ENCODE results near the gene CCDC85C. TPM values are rescaled to one million over a fixed set of nuclear protein-coding genes. Genes with fewer than 3 reads are reported as not detected.

CCDC85C gene
- total and polyA plus RNA-seq, 10 of the 15 experiments (the other 5 are each of a cell fraction or from before 2014, with no cell fraction given), result 0.03 to 3.6 (median 1.1) TPM

DNA sequence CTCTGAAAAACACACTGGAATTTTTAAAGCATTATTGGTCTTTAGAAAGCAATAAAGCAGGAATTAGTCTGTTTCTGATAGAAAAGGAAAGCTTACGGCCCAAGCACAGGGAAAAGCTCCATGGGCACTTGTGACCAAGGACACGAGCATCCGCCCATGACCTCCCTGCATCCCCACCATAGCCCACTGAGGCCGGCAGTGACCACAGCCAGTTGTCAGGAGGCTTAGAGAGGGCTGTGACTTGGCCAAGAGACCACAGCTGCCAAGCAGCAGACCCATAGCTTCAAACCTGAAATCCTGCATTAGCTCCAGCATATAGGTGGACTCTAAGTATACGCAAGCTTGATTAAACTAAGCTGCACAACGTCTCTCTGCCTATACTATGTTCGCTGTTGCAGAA, 132.3 kb downstream of the CCDC85C start:
- POLR2A ChIA-PET, result interaction anchor here (1.1 kb wide), 1 partner anchor 9 kb away, joined by 3 read pairs; the partner anchor contains the start of genes CCNK and SETD3
- SMC1A ChIA-PET (ENCODE audit: uncharacterized antibody, unreplicated experiment), result no interaction called here
- BruUV-seq (replicated peaks), result no TSS peak
- H3K9me3 ChIP-seq (replicated peaks; ENCODE audit: control insufficient read depth, insufficient read depth, low read length), result no peaks in the 10 kb centered on the region
- ATAC-seq (no peak), FAIRE-seq (no peak), DNase-seq (ENCODE audit: low read depth, low spot score) (no peak)
- H3K4me2 ChIP-seq (ENCODE audit: control insufficient read depth, insufficient read depth), result no peak overlapping the region
- H3K79me2 ChIP-seq (ENCODE audit: control insufficient read depth, insufficient read depth, low read length), result peaks cover 56% of the 10 kb centered on the region
- peaks cover 0 to 2% of the 10 kb centered on the region in 2 experiments; a peak in 1 of 4 replicates for H3K36me3 ChIP-seq (ENCODE audit: control insufficient read depth in 2 of 2, insufficient read depth in 2 of 2, low read length in 1 of 2)
- H3K9ac ChIP-seq (ENCODE audit: control insufficient read depth, insufficient read depth, low read length), result no peak overlapping the region
- H2AFZ ChIP-seq (ENCODE audit: control insufficient read depth, low read depth, low read length), result no peak overlapping the region
- intact Hi-C loops (cut with micrococcal nuclease; ENCODE audit: unreplicated experiment), result no loop called here
- H3K4me3 ChIP-seq, result no peak overlapping the region
- TF ChIP-seq NR2C1 (IDR thresholded peaks at IDR 0.05), result no peak
- H3K27me3 ChIP-seq (replicated peaks in 1 of 2; ENCODE audit: control insufficient read depth in 2 of 2, insufficient read depth in 2 of 2, low read length in 1 of 2), result no peaks in the 10 kb centered on the region
- no peak overlapping the region for H3K27ac ChIP-seq (ENCODE audit: control insufficient read depth, insufficient read depth)
- 95% methylated on average over 7 of the region's 7 CpGs for WGBS (ENCODE audit: insufficient coverage, insufficient replicate concordance, low lambda C conversion rate, missing lambda C conversion rate)
- RAD21 ChIA-PET (ENCODE audit: unreplicated experiment), result no interaction called here
- CTCF ChIA-PET, result interaction anchor here (1.1 kb wide), 1 partner anchor 9 kb away, joined by 4 read pairs; no protein-coding TSS in a partner anchor
- H4K20me1 ChIP-seq (ENCODE audit: control insufficient read depth, insufficient read depth), result 0 out of 2 replicates have a peak, but pooled peaks cover 3% of the 10 kb centered on the region
- no peaks in the 10 kb centered on the region for H3K4me1 ChIP-seq (ENCODE audit: control insufficient read depth, insufficient read depth, low read length)
- in situ Hi-C loops (cut with MboI), result no loop called here

DNA sequence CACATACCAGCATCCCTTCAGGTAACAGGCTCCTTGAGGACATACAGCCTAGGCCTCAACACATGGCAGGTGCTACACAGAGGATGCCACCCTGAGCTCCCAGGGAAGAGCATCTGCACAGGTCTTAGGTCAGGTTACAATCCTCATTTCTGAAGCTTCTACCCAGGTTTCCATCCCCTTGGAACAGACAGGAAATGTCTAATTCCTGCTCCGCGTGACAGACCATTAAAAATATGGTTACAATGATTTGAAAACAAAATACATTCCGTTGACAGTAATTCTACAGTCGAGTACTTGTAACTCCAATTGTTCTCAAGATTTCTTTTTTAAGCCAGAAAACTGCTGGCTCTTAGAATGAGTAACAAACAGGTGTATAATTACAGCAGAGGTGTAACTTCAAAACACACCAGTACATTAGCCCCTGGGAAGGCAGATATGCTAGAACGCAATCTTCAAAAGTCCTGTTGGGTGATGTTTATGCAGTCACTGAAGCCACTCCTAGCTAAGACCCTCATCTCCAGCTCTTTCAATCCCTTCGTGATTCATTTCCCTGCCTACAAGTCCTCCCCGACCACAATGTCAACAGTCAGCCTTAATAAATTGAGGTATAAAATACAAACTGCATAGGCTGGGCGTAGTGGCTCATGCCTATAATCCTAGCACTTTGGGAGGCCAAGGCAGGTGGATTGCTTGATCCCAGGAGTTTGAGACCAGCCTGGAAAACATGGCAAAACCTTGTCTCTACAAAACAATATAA, 135.0 kb downstream of the CCDC85C start:
- no peaks in the 10 kb centered on the region for H3K4me1 ChIP-seq (ENCODE audit: control insufficient read depth, insufficient read depth, low read length)
- POLR2A ChIA-PET, result no interaction called here
- H3K4me3 ChIP-seq, result no peak overlapping the region
- BruUV-seq (replicated peaks), result no TSS peak
- H3K36me3 ChIP-seq (ENCODE audit: control insufficient read depth in 2 of 2, insufficient read depth in 2 of 2, low read length in 1 of 2), result peaks cover 9 to 12% of the 10 kb centered on the region in 2 experiments
- ATAC-seq, result no peak
- H3K9me3 ChIP-seq (replicated peaks; ENCODE audit: control insufficient read depth, insufficient read depth, low read length), result no peaks in the 10 kb centered on the region
- H2AFZ ChIP-seq (ENCODE audit: control insufficient read depth, low read depth, low read length), result no peak overlapping the region
- no peaks in the 10 kb centered on the region for H3K27me3 ChIP-seq (replicated peaks in 1 of 2; ENCODE audit: control insufficient read depth in 2 of 2, insufficient read depth in 2 of 2, low read length in 1 of 2)
- H4K20me1 ChIP-seq (ENCODE audit: control insufficient read depth, insufficient read depth), result 0 out of 2 replicates have a peak, but pooled peaks cover 3% of the 10 kb centered on the region
- FAIRE-seq, result no peak
- RAD21 ChIA-PET (ENCODE audit: unreplicated experiment), result no interaction called here
- peaks cover 33% of the 10 kb centered on the region for H3K79me2 ChIP-seq (ENCODE audit: control insufficient read depth, insufficient read depth, low read length)
- no peak for DNase-seq (ENCODE audit: low read depth, low spot score)
- no peak overlapping the region for H3K27ac ChIP-seq (ENCODE audit: control insufficient read depth, insufficient read depth)
- CTCF ChIA-PET, result no interaction called here
- SMC1A ChIA-PET (ENCODE audit: uncharacterized antibody, unreplicated experiment), result no interaction called here
- no peak overlapping the region for H3K9ac ChIP-seq (ENCODE audit: control insufficient read depth, insufficient read depth, low read length)
- 92% methylated on average over 8 of the region's 8 CpGs for WGBS (ENCODE audit: insufficient coverage, insufficient replicate concordance, low lambda C conversion rate, missing lambda C conversion rate)
- H3K4me2 ChIP-seq (ENCODE audit: control insufficient read depth, insufficient read depth), result no peak overlapping the region
- intact Hi-C loops (cut with micrococcal nuclease; ENCODE audit: unreplicated experiment), result no loop called here
- in situ Hi-C loops (cut with MboI), result no loop called here
- TF ChIP-seq EP300 (IDR thresholded peaks at IDR 0.05; ENCODE audit: borderline replicate concordance in 1 of 2, control insufficient read depth in 1 of 2, low read depth in 2 of 2, low read length in 2 of 2) (no peak), HDGF (IDR thresholded peaks at IDR 0.05) (no peak), ZNF24 (IDR thresholded peaks at IDR 0.05) (no peak), SMC3 (IDR thresholded peaks at IDR 0.05; ENCODE audit: borderline replicate concordance, low read length) (no peak), CREB1 (IDR thresholded peaks at IDR 0.05; ENCODE audit: low read depth) (no peak), SRF (IDR thresholded peaks at IDR 0.05; ENCODE audit: low read depth in 2 of 2, low read length in 2 of 2) (no peak), NFIC (IDR thresholded peaks at IDR 0.05; ENCODE audit: low read depth, low read length) (no peak), PAX5 (IDR thresholded peaks at IDR 0.05; ENCODE audit: borderline replicate concordance, low read depth, low read length) (no peak), HDAC2 (IDR thresholded peaks at IDR 0.05) (no peak), SUPT20H (IDR thresholded peaks at IDR 0.05; ENCODE audit: borderline replicate concordance, control insufficient read depth, low read depth, low read length) (no peak), RELA (IDR thresholded peaks at IDR 0.05; ENCODE audit: borderline replicate concordance, partially characterized antibody) (no peak), BHLHE40 (IDR thresholded peaks at IDR 0.05; ENCODE audit: borderline replicate concordance in 1 of 2, low read depth in 2 of 2, low read length in 1 of 2) (no peak), CHD2 (IDR thresholded peaks at IDR 0.05; ENCODE audit: borderline replicate concordance, low read depth, low read length) (no peak), SREBF2 (IDR thresholded peaks at IDR 0.05; ENCODE audit: low read length) (no peak), NRF1 (conservative IDR thresholded peaks at IDR 0.05; ENCODE audit: low read depth, low read length) (no peak)
- TF ChIP-seq, protein P1, sequence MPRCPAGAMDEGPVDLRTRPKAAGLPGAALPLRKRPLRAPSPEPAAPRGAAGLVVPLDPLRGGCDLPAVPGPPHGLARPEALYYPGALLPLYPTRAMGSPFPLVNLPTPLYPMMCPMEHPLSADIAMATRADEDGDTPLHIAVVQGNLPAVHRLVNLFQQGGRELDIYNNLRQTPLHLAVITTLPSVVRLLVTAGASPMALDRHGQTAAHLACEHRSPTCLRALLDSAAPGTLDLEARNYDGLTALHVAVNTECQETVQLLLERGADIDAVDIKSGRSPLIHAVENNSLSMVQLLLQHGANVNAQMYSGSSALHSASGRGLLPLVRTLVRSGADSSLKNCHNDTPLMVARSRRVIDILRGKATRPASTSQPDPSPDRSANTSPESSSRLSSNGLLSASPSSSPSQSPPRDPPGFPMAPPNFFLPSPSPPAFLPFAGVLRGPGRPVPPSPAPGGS (IDR thresholded peaks at IDR 0.05; ENCODE audit: borderline replicate concordance, insufficient read depth, low read depth, low read length, poor library complexity, severe bottlenecking), result no peak

Measured in GM12878 (cell line).